Suprapubic skin (tissue), 4 donors: Measurements from ENCODE around the gene JAKMIP1. TPM values are rescaled to one million over a fixed set of nuclear protein-coding genes. Genes with fewer than 3 reads are reported as not detected.

ENCODE experiments used
- DNase-seq, 2 donors: peaks; one replicate each; pipeline ENCODE4 v3.0.0-alpha.2; 2019; ENCODE audit warnings: low spot score in 2 of 2
- H3K27ac ChIP-seq: fragments of 200-600 bp; sonication (generic); one replicate; pipeline ENCODE4 v1.5.1; 2019
- H3K27me3 ChIP-seq: fragments of 200-600 bp; sonication (generic); one replicate; pipeline ENCODE4 v1.5.1; 2019
- H3K36me3 ChIP-seq: fragments of 200-600 bp; sonication (generic); one replicate; pipeline ENCODE4 v1.5.1; 2019
- H3K4me1 ChIP-seq: fragments of 200-600 bp; sonication (generic); one replicate; pipeline ENCODE4 v1.5.1; 2019
- H3K4me3 ChIP-seq: fragments of 200-600 bp; sonication (generic); one replicate; pipeline ENCODE4 v1.5.1; 2019; ENCODE audit warnings: mild to moderate bottlenecking
- H3K9me3 ChIP-seq: fragments of 200-600 bp; sonication (generic); one replicate; pipeline ENCODE4 v1.5.1; 2019
- EP300 ChIP-seq: sonication (generic); formaldehyde crosslinking; IDR thresholded peaks from one replicate; pipeline ENCODE4 v1.6.1; 2017; ENCODE audit warnings: antibody characterized with exemption
- POLR2A ChIP-seq, 2 donors: fragments of 450-650 bp; IDR thresholded peaks; one replicate each; pipeline ENCODE4 v1.6.1; 2017; ENCODE audit warnings: antibody characterized with exemption in 2 of 2, mild to moderate bottlenecking in 2 of 2, moderate library complexity in 2 of 2
- POLR2AphosphoS5 ChIP-seq, 3 donors: sonication (generic); formaldehyde crosslinking; IDR thresholded peaks; one replicate each; pipeline ENCODE4 v1.6.1; 2017; ENCODE audit warnings: antibody characterized with exemption in 3 of 3
- WGBS: methylation state at CpG from one replicate; pipeline ENCODE4 v1.1.5; 2018; 5-methylcytosine and 5-hydroxymethylcytosine counted together
- total RNA-seq, 4 donors: library from RNA; depleted of rRNA; stranded (reverse); fragments of >200 nt; gene quantifications; one replicate each; pipeline ENCODE4 v1.1.0, GENCODE V29; 2016
- TF ChIP-seq, protein P1 (sequence below), 2 donors: fragments of 200-600 bp in 1 of 2; fragments of 450-650 bp in 1 of 2; sonication (generic) in 1 of 2; IDR thresholded peaks; one replicate each; pipeline ENCODE4 v1.5.1; 2016 to 2019; ENCODE audit warnings: antibody characterized with exemption in 2 of 2, mild to moderate bottlenecking in 1 of 2, moderate library complexity in 1 of 2

The JAKMIP1 gene
- total RNA-seq, 4 donors from 2014 or later, result 0.24 TPM; not detected in 3

DNA sequence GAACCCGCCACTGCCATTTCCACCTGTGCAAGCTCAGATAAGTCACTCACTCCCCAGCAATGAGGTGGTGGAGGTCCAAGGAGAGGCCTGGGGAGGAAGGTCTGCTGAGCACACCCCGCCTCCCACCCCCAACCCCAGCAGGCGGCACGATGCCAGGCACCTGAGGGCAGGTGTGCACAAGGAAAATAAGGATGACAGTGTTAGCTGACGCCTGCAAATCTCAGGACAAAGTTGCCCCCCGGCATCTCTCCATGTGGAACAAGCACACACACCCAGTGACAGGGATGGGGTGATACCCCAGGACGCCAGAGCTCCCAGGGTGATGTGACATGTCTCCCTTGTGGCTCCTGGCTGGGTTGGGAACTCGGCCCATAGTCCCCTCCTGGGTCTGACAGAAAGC lies 9.9 kb downstream of the JAKMIP1 start:
- DNase-seq, result no peak
- Histone ChIP-seq H3K9me3 (peaks cover 5% of the 10 kb centered on the region), H3K27ac (no peak overlapping the region), H3K4me3 (no peak overlapping the region), H3K4me1 (no peaks in the 10 kb centered on the region), H3K36me3 (no peaks in the 10 kb centered on the region), H3K27me3 (peaks cover 43% of the 10 kb centered on the region)
- TF ChIP-seq POLR2A (IDR thresholded peaks at IDR 0.05) (no peak), POLR2AphosphoS5 (IDR thresholded peaks at IDR 0.05) (no peak), EP300 (no peak)
- TF ChIP-seq, protein P1, sequence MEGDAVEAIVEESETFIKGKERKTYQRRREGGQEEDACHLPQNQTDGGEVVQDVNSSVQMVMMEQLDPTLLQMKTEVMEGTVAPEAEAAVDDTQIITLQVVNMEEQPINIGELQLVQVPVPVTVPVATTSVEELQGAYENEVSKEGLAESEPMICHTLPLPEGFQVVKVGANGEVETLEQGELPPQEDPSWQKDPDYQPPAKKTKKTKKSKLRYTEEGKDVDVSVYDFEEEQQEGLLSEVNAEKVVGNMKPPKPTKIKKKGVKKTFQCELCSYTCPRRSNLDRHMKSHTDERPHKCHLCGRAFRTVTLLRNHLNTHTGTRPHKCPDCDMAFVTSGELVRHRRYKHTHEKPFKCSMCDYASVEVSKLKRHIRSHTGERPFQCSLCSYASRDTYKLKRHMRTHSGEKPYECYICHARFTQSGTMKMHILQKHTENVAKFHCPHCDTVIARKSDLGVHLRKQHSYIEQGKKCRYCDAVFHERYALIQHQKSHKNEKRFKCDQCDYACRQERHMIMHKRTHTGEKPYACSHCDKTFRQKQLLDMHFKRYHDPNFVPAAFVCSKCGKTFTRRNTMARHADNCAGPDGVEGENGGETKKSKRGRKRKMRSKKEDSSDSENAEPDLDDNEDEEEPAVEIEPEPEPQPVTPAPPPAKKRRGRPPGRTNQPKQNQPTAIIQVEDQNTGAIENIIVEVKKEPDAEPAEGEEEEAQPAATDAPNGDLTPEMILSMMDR (IDR thresholded peaks at IDR 0.05), result no peak
- WGBS, result 86% methylated on average over 8 of the region's 8 CpGs

DNA sequence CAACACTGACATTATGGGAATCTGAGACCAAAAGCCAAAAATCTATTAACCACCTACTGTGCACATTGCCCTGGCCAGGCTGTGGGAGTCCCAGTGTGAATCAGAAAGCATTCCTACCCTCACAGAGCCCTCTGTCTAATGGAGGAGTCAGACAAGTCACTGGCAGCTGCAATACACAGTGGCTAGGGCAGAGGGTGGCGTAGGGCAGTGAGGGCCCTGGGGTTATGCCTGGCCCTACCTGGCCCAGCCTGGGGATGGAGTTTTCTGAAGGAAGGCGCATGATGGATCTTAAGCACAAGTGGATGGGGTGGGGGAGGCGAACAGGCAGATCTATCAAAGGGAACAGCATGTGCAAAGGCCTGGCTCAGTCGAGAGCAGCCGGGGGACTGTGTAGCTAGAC lies 10.8 kb downstream of the JAKMIP1 start:
- H3K4me1 ChIP-seq, result no peaks in the 10 kb centered on the region
- DNase-seq, result no peak
- H3K4me3 ChIP-seq, result no peak overlapping the region
- H3K27ac ChIP-seq, result no peak overlapping the region
- peaks cover 34% of the 10 kb centered on the region for H3K27me3 ChIP-seq
- WGBS, result 85% methylated on average over 3 of the region's 5 CpGs
- TF ChIP-seq POLR2A (IDR thresholded peaks at IDR 0.05) (no peak), POLR2AphosphoS5 (IDR thresholded peaks at IDR 0.05) (no peak), EP300 (no peak)
- TF ChIP-seq, protein P1 (IDR thresholded peaks at IDR 0.05), result no peak
- H3K9me3 ChIP-seq, result peaks cover 5% of the 10 kb centered on the region
- H3K36me3 ChIP-seq, result no peaks in the 10 kb centered on the region

DNA sequence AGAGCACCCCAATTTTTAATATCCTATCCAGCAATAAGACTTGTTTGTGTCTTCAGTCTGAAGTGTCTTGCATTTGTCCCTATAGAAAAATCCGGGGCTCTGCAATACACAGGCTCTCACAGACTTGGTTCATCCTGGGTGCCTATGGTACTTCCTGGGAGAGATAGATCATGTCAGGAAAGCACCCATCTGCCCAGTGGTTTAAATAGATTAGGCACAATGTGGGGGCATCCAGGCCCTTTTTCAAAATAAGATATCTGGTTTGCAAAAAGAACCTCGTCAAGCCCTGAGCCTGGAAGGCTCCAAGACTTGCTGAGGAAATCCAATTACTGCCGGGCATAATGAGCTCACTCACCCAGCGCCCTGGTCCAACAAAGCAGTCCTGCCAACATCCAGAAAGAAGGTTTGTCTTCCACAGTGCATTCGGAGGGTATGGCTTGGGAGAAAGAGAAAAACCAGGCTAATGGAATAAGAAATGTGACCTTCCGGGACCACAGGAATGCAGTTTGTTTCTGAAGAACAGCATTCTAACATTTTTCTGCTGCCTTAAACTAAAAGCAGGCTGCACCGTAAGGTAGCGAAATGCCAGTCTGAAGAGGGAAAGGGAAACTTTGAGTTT lies 11.6 kb downstream of the JAKMIP1 start:
- peaks cover 5% of the 10 kb centered on the region for H3K9me3 ChIP-seq
- H3K4me1 ChIP-seq, result no peaks in the 10 kb centered on the region
- no peak overlapping the region for H3K27ac ChIP-seq
- TF ChIP-seq, protein P1 (IDR thresholded peaks at IDR 0.05), result no peak
- TF ChIP-seq EP300 (no peak), POLR2A (IDR thresholded peaks at IDR 0.05) (no peak), POLR2AphosphoS5 (IDR thresholded peaks at IDR 0.05) (no peak)
- no peaks in the 10 kb centered on the region for H3K36me3 ChIP-seq
- 55% methylated on average over 8 of the region's 8 CpGs for whole genome bisulfite sequencing
- peaks cover 26% of the 10 kb centered on the region for H3K27me3 ChIP-seq
- DNase-seq, result no peak
- no peak overlapping the region for H3K4me3 ChIP-seq

DNA sequence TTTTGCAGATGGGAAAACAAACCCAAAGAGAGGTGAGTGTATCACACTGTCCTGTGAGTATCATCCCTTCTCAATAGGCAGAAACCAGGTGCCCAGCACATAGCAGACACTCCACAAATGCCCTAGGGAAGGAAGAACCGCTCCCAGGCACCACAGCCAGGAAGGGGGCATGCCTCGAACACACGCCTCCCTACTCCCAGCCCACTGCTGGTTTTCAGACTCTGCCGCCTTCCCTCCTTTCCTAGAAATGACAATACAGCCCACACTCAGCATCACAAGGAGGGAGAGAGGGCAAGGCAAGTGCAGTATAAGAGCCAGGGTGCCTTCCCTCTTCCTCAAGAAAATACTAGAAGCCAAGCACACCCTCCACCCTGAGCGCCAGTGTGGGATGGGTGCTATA lies 16.2 kb downstream of the JAKMIP1 start:
- peaks cover 9% of the 10 kb centered on the region for H3K9me3 ChIP-seq
- 58% methylated on average over 5 of the region's 5 CpGs for WGBS
- H3K4me1 ChIP-seq, result no peaks in the 10 kb centered on the region
- no peak overlapping the region for H3K27ac ChIP-seq
- no peak for TF ChIP-seq POLR2A (IDR thresholded peaks at IDR 0.05)
- no peak overlapping the region for H3K4me3 ChIP-seq
- H3K36me3 ChIP-seq, result no peaks in the 10 kb centered on the region
- DNase-seq, result no peak
- H3K27me3 ChIP-seq, result peaks cover 3% of the 10 kb centered on the region

DNA sequence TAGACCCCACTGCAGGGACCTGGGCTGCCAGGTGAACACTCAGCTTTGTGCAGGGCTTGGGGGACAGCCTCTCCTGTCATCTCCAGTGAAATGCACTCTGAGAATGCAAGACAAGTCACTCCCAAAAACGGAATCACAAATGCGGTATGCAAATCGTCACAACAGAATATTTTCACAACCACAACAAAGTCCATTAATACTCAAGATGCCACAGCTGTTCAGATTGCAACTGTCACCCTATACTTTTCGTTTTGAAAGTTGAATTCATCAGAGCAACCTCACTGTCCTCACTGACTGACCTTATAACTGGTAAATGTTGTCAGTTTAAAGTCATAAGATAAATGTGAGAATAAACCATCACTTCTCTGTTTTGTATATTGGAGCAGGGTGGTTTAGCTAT lies 16.6 kb downstream of the JAKMIP1 start:
- H3K9me3 ChIP-seq, result peaks cover 9% of the 10 kb centered on the region
- DNase-seq, result no peak
- H3K4me1 ChIP-seq, result no peaks in the 10 kb centered on the region
- 60% methylated on average over 4 of the region's 4 CpGs for WGBS
- no peak for TF ChIP-seq POLR2A (IDR thresholded peaks at IDR 0.05)
- no peak for TF ChIP-seq EP300
- no peak for TF ChIP-seq POLR2AphosphoS5 (IDR thresholded peaks at IDR 0.05)
- TF ChIP-seq, protein P1 (IDR thresholded peaks at IDR 0.05), result no peak
- no peaks in the 10 kb centered on the region for H3K36me3 ChIP-seq
- peaks cover 5% of the 10 kb centered on the region for H3K27me3 ChIP-seq
- no peak overlapping the region for H3K27ac ChIP-seq
- H3K4me3 ChIP-seq, result no peak overlapping the region
